IMR-90 (cell line): ENCODE data around the gene ABCB9. TPM values are rescaled to one million over a fixed set of nuclear protein-coding genes. Genes with fewer than 3 reads are reported as not detected.

ENCODE experiments used
- ATAC-seq: fragments of 200-7000 bp; cut with Tn5 transposase; 2 replicates; pipeline ENCODE4 v1.9.1; 2020; ENCODE audit warnings: low read depth, mild to moderate bottlenecking, moderate library complexity
- BruUV-seq: library from RNA; stranded (reverse); fragments of 400-500 nt; replicated peaks from 2 replicates; lab custom pipeline; 2021; lab: Mats Ljungman, UMichigan
- CTCF ChIA-PET: fragments of 300-600 bp; formaldehyde crosslinking; extraction: SDS; loops from one replicate; lab custom pipeline; 2021; ENCODE audit warnings: antibody characterized with exemption; lab: Yijun Ruan, JAX
- POLR2A ChIA-PET: fragments of 300-600 bp; sonication (Branson Sonifier 250); formaldehyde crosslinking; loops from one replicate; lab custom pipeline; 2022; ENCODE audit warnings: antibody characterized with exemption; ENCODE audit not compliant: unreplicated experiment; lab: Charles Lee
- DNase-seq: peaks from one replicate; pipeline ENCODE4 v3.0.0; 2013
- H2AFZ ChIP-seq: replicated peaks from 2 replicates; pipeline ENCODE3; 2013; ENCODE audit warnings: low read length, mild to moderate bottlenecking; ENCODE audit not compliant: poor library complexity
- H2AK5ac ChIP-seq: 2 replicates; pipeline ENCODE4 v1.6.1; 2013; ENCODE audit warnings: low read depth, low read length, inconsistent platforms
- H2AK9ac ChIP-seq: replicated peaks from 2 replicates; pipeline ENCODE3; 2013; ENCODE audit warnings: mild to moderate bottlenecking, low read depth, low read length, moderate library complexity; ENCODE audit not compliant: poor library complexity
- H2BK120ac ChIP-seq: 2 replicates; pipeline ENCODE4 v1.6.1; 2013; ENCODE audit warnings: low read depth, low read length, inconsistent platforms
- H2BK15ac ChIP-seq: 3 replicates; pipeline ENCODE4 v1.6.1; 2013; ENCODE audit warnings: low read depth, low read length, inconsistent platforms
- H2BK20ac ChIP-seq: 2 replicates; pipeline ENCODE4 v1.6.1; 2013; ENCODE audit warnings: low read depth, mild to moderate bottlenecking, inconsistent platforms, low read length, moderate library complexity
- H2BK5ac ChIP-seq: 2 replicates; pipeline ENCODE4 v1.6.1; 2013; ENCODE audit warnings: mild to moderate bottlenecking, low read depth, low read length, inconsistent platforms; ENCODE audit not compliant: poor library complexity, severe bottlenecking
- H3K14ac ChIP-seq: replicated peaks from 2 replicates; pipeline ENCODE4 v1.6.1; 2013; ENCODE audit warnings: low read depth, low read length, inconsistent platforms
- H3K18ac ChIP-seq: 2 replicates; pipeline ENCODE4 v1.6.1; 2013; ENCODE audit warnings: low read depth, low read length, control low read depth
- H3K23ac ChIP-seq: 2 replicates; pipeline ENCODE4 v1.6.1; 2013; ENCODE audit warnings: low read depth, low read length, inconsistent platforms
- H3K27ac ChIP-seq: 2 replicates; pipeline ENCODE4 v1.5.1; 2013; ENCODE audit warnings: mild to moderate bottlenecking, control low read depth, low read length; ENCODE audit not compliant: insufficient read depth
- H3K27me3 ChIP-seq: 2 replicates; pipeline ENCODE4 v1.6.1; 2013; ENCODE audit warnings: low read length; ENCODE audit not compliant: control insufficient read depth, insufficient read depth
- H3K36me3 ChIP-seq: 2 replicates; pipeline ENCODE4 v1.6.1; 2013; ENCODE audit warnings: low read length, mixed read lengths; ENCODE audit not compliant: control insufficient read depth, insufficient read depth
- H3K4ac ChIP-seq: 2 replicates; pipeline ENCODE4 v1.6.1; 2013; ENCODE audit warnings: low read depth, low read length, inconsistent platforms
- H3K4me1 ChIP-seq: 2 replicates; pipeline ENCODE4 v1.6.1; 2013; ENCODE audit warnings: low read length, mixed read lengths; ENCODE audit not compliant: control insufficient read depth, insufficient read depth
- H3K4me2 ChIP-seq: 2 replicates; pipeline ENCODE4 v1.6.1; 2013; ENCODE audit warnings: low read depth, mild to moderate bottlenecking, control low read depth, low read length, moderate library complexity
- H3K4me3 ChIP-seq: 2 replicates; pipeline ENCODE4 v1.5.1; 2013; ENCODE audit warnings: low read depth, mild to moderate bottlenecking, control low read depth, low read length, moderate library complexity; ENCODE audit not compliant: insufficient read depth
- H3K56ac ChIP-seq: 2 replicates; pipeline ENCODE4 v1.6.1; 2013; ENCODE audit warnings: low read length, inconsistent platforms; ENCODE audit not compliant: insufficient read depth; ENCODE audit errors: extremely low read depth
- H3K79me1 ChIP-seq, 2 experiments: 2 replicates each; pipeline ENCODE4 v1.6.1; 2013; ENCODE audit warnings: low read length in 2 of 2, inconsistent platforms in 1 of 2, low read depth in 1 of 2
- H3K9ac ChIP-seq: 2 replicates; pipeline ENCODE4 v1.6.1; 2013; ENCODE audit warnings: low read depth, low read length, control low read depth
- H3K9me1 ChIP-seq: 2 replicates; pipeline ENCODE4 v1.6.1; 2013; ENCODE audit warnings: low read length, inconsistent platforms; ENCODE audit not compliant: insufficient read depth
- H3K9me3 ChIP-seq: 2 replicates; pipeline ENCODE4 v1.6.1; 2013; ENCODE audit warnings: low read length; ENCODE audit not compliant: control insufficient read depth, insufficient read depth
- H4K20me1 ChIP-seq: 2 replicates; pipeline ENCODE4 v1.6.1; 2013; ENCODE audit warnings: low read length, inconsistent platforms; ENCODE audit not compliant: insufficient read depth
- H4K5ac ChIP-seq: 2 replicates; pipeline ENCODE4 v1.6.1; 2013; ENCODE audit warnings: mild to moderate bottlenecking, low read depth, low read length, control low read depth
- H4K8ac ChIP-seq, 2 experiments: 2 replicates each; pipeline ENCODE4 v1.6.1; 2013; ENCODE audit warnings: low read depth in 2 of 2, low read length in 2 of 2, control low read depth in 1 of 2, inconsistent platforms in 1 of 2
- H4K91ac ChIP-seq: 2 replicates; pipeline ENCODE4 v1.6.1; 2013; ENCODE audit warnings: low read depth, low read length, inconsistent platforms; ENCODE audit not compliant: insufficient read depth
- RAD21 ChIP-seq: IDR thresholded peaks from 2 replicates; pipeline ENCODE4 v1.6.1; 2012; ENCODE audit warnings: low read length, improper control_type of control experiment
- WGBS, 2 experiments: methylation state at CpG; one replicate each; pipeline versions ENCODE4 v1.1.5 to v1.1.7; 2013; ENCODE audit warnings: missing lambda C conversion rate in 2 of 2; ENCODE audit not compliant: insufficient read length in 1 of 2; ENCODE audit errors: extremely low coverage in 2 of 2; 5-methylcytosine and 5-hydroxymethylcytosine counted together
- dilution Hi-C: fragments of 300-500 bp; cut with HindIII; formaldehyde crosslinking; loops from one replicate; pipeline ENCODE4 v1.14.3; 2018; ENCODE audit warnings: low sequenced_read_pairs; ENCODE audit not compliant: unreplicated experiment
- in situ Hi-C: fragments of 300-500 bp; cut with MboI; formaldehyde crosslinking; loops from 3 replicates; pipeline ENCODE4 v1.14.3; 2019; ENCODE audit warnings: low sequenced_read_pairs, inconsistent platforms, mixed read lengths
- intact Hi-C: fragments of 100-400 bp; cut with micrococcal nuclease; formaldehyde crosslinking; loops from 2 replicates; pipeline ENCODE4 v1.10.0; 2022
- polyA plus RNA-seq, 3 experiments: library from polyadenylated mRNA; depleted of rRNA; stranded (reverse); fragments of >200 nt; gene quantifications; 2 replicates each; pipeline ENCODE4 v1.2.3, GENCODE V29; 2012; ENCODE audit warnings: low replicate concordance in 1 of 3
- total RNA-seq: library from RNA; depleted of rRNA; stranded (reverse); fragments of >200 nt; gene quantifications from 2 replicates; pipeline ENCODE4 v1.2.3, GENCODE V29; 2012
- TF ChIP-seq, protein P1 (sequence below): fragments of 150-350 bp; IDR thresholded peaks from 2 replicates; pipeline ENCODE4 v1.6.1; 2017; ENCODE audit warnings: mild to moderate bottlenecking, antibody characterized with exemption, low read length, low read depth
- TF ChIP-seq, protein P2 (sequence below): conservative IDR thresholded peaks from 2 replicates; pipeline ENCODE4 v1.5.1; 2012; ENCODE audit warnings: mild to moderate bottlenecking, low read depth, low read length, improper control_type of control experiment

Gene ABCB9
- total and polyA plus RNA-seq, 2 of the 4 experiments (the other 2 are of a cell fraction), result 5.6 to 8.3 TPM

DNA sequence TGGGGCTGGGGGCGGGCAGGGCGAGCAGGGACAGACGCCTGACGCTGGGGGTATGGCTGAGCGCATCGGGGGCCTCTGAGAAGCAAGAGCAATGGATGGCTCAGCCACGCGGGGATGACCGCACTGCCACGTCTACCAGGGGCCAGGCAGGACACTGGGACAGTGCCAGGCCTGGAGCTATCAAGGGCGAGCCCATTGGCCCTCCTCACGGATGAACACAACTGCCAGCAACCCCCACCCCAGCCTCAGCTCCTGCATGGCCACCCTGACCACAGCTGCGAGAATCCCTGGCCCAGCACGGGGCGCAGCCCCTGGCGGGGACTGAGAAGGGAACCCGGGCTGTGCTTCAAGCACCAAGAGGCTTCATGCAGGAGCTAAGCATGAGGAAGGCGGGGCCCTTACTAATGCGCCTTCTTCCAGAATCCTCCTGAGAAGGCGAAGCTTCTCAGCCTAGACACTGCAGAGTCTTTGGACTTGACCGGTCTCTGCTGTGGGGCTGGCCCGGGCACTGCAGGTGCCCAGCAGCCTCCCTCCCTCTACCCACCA, 23.7 kb upstream of the ABCB9 start:
- Histone ChIP-seq H2BK120ac (no peak overlapping the region), H3K27me3 (no peaks in the 10 kb centered on the region), H3K23ac (no peak overlapping the region), H3K36me3 (peaks cover 43% of the 10 kb centered on the region; the same call in 1 of the 2 replicates), H4K91ac (no peak overlapping the region), H3K4ac (no peak overlapping the region), H3K56ac (no peak overlapping the region), H2BK5ac (no peak overlapping the region), H3K4me3 (no peak overlapping the region), H2BK15ac (no peak overlapping the region), H2AK9ac (no peak overlapping the region), H3K14ac (no peak overlapping the region), H2AFZ (no peak overlapping the region), H3K18ac (no peak overlapping the region), H3K79me1 (no peaks in the 10 kb centered on the region), H3K9me1 (peaks cover 6% of the 10 kb centered on the region; the same call in 1 of the 2 replicates), H3K27ac (no peak overlapping the region), H3K4me1 (no peaks in the 10 kb centered on the region), H4K20me1 (no peaks in the 10 kb centered on the region; the same call in 1 of the 2 replicates), H3K9me3 (no peaks in the 10 kb centered on the region), H4K5ac (no peak overlapping the region), H3K9ac (no peak overlapping the region), H2AK5ac (no peak overlapping the region), H4K8ac (no peak overlapping the region), H3K4me2 (no peak overlapping the region), H2BK20ac (no peak overlapping the region)
- dilution Hi-C loops, result loop anchor here (25.0 kb wide), 1 partner anchor 247 kb away; the partner anchor contains the start of genes MPHOSPH9 and MTRFR
- CTCF ChIA-PET, result no interaction called here
- TF ChIP-seq, protein P1, sequence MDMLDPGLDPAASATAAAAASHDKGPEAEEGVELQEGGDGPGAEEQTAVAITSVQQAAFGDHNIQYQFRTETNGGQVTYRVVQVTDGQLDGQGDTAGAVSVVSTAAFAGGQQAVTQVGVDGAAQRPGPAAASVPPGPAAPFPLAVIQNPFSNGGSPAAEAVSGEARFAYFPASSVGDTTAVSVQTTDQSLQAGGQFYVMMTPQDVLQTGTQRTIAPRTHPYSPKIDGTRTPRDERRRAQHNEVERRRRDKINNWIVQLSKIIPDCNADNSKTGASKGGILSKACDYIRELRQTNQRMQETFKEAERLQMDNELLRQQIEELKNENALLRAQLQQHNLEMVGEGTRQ, result no peak
- TF ChIP-seq, protein P2, sequence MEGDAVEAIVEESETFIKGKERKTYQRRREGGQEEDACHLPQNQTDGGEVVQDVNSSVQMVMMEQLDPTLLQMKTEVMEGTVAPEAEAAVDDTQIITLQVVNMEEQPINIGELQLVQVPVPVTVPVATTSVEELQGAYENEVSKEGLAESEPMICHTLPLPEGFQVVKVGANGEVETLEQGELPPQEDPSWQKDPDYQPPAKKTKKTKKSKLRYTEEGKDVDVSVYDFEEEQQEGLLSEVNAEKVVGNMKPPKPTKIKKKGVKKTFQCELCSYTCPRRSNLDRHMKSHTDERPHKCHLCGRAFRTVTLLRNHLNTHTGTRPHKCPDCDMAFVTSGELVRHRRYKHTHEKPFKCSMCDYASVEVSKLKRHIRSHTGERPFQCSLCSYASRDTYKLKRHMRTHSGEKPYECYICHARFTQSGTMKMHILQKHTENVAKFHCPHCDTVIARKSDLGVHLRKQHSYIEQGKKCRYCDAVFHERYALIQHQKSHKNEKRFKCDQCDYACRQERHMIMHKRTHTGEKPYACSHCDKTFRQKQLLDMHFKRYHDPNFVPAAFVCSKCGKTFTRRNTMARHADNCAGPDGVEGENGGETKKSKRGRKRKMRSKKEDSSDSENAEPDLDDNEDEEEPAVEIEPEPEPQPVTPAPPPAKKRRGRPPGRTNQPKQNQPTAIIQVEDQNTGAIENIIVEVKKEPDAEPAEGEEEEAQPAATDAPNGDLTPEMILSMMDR, result no peak
- no peak for TF ChIP-seq RAD21
- intact Hi-C loops, result no loop called here
- BruUV-seq, result no TSS peak
- DNase-seq (no peak), ATAC-seq (no peak)
- 94% methylated on average over 7 of the region's 22 CpGs; no CpG with 5 or more reads in 1 of the 2 experiments for WGBS, 2 experiments
- in situ Hi-C loops, result loop anchor here (10.0 kb wide), 1 partner anchor 155 kb away; no protein-coding TSS in a partner anchor
- POLR2A ChIA-PET, result interaction anchor here (0.7 kb wide), 1 partner anchor 243 kb away, joined by 3 read pairs; the partner anchor contains the start of genes MPHOSPH9 and MTRFR
